ENCODE data around the gene DIS3L2. TPM values are rescaled to one million over a fixed set of nuclear protein-coding genes. Genes with fewer than 3 reads are reported as not detected.
"Not testable (repeated sequence)": the region's sequence is repeated elsewhere in the genome, so short reads cannot be mapped to it uniquely, and the experiment has no call there.

DIS3L2 gene
- polyA plus RNA-seq, 5 donors = 32.6 to 40.9 (median 33.1) TPM

- DNase-seq = no peak
Measured at GRCh38 chr2:232367016-232367415, 405.5 kb downstream of the DIS3L2 start.

- no peak for DNase-seq
Measured at GRCh38 chr2:232367591-232368233, 406.2 kb downstream of the DIS3L2 start.

- no peak for DNase-seq
Measured at GRCh38 chr2:232368311-232368731, 406.8 kb downstream of the DIS3L2 start.

- DNase-seq = no peak
Measured at GRCh38 chr2:232369126-232369951, 407.8 kb downstream of the DIS3L2 start.

GRCh38 chr2:232370007-232370406 lies 408.5 kb downstream of the DIS3L2 start:
- not testable (repeated sequence) for DNase-seq

DNA sequence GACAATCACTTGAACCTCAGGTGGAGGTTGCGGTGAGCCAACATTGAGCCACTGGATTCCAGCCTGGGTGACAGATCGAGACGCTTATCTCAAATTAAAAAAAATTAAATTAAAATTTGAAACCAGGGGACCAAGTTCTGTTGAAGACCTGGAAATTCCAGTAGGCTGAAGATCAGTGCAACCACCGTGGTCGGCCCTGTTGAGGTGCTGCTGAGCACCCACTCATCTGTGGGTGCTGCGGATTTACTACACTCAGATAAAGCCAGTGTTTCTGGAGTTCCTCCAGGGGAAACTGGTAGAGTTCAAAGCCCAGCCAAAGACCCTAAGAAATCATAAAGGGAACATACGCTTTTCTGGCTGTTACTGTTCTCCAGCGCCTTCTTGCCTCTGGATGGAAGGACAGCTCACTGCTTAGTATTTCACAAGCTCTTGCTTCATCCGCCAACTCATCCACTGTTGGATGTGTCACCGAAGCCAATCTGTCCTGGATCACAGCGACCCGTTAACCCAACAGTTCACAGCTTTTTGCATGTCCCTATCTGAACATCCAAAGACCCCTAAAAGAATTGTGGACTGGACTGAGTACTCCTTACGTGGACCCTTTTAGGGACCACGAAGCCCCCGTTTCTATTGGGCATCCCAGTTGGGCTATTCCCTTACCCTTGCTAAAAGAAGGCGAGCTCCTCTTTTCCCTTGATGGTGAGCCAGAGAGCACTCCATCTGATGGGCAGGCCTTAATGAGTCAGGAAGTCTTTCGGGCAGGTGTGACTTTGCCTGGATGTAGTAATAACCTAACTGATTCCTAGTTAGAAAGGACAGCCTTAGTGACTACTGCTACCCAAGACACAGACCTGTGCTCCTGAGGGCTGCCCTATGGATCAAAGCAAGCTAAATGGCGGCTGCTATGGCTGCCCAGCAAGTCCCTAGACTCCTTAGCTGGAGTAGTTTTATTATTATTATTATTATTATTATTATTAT lies 411.0 kb downstream of the DIS3L2 start:
- no peak for DNase-seq

DNA sequence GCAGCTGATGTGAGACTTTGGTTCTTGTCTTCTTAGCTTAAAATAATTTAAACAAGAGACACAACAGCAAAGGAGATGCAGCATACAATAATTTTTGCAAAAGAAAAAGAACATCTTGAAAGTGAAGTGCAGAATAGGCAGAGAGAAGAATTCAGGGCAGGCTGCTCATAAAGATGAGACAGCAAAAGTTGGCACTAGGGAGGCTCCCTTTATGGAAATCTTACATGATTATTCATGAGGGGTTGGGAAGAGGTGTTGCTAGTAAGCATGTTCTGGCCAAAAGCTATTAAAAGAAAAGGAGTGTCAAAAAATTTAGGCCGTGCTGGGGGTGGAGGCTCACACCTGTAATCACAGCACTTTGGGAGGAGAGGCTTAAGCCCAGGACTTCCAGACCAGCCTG lies 412.8 kb downstream of the DIS3L2 start:
- DNase-seq = no peak

DNA sequence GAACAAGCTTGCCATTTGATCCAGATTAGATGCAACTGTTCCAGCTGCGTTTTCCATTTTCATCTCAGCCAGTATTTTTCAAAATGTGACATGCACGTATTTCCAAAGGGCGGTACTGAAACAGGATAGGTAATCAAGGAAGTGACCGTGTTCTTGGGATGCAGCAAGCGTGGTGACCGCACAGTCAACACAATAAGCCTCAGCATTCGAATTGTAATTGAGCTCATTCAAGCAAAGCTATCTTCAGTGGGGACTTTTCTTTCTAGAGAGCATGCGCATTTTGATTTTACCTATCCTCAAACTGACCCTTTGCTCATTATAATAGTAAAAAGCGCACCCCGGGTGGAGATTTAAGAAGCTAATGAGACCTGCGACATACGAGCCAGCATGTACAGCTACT lies 413.7 kb downstream of the DIS3L2 start:
- DNase-seq = no peak

GRCh38 chr2:232376260-232376659 lies 414.7 kb downstream of the DIS3L2 start:
- no peak for DNase-seq

DNA sequence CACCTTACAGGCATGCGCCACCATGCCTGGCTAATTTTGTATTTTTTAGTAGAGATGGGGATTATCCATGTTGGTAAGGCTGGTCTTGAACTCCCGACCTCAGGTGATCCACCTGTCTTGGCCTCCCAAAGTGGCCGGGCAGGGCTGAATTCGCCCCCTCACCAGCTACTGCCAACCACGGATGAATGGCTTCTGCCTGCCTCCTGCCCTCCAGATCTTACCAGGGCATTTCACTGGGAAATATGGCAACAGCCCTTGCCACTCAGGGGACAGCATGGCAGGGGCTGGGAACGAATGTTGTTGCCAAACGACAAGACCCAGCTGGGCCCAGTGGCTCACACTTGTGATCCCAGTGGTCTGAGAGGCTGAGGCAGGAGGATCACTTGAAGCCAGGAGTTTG lies 415.2 kb downstream of the DIS3L2 start:
- DNase-seq = no peak

GRCh38 chr2:232377319-232377718 lies 415.8 kb downstream of the DIS3L2 start:
- no peak for DNase-seq

DNA sequence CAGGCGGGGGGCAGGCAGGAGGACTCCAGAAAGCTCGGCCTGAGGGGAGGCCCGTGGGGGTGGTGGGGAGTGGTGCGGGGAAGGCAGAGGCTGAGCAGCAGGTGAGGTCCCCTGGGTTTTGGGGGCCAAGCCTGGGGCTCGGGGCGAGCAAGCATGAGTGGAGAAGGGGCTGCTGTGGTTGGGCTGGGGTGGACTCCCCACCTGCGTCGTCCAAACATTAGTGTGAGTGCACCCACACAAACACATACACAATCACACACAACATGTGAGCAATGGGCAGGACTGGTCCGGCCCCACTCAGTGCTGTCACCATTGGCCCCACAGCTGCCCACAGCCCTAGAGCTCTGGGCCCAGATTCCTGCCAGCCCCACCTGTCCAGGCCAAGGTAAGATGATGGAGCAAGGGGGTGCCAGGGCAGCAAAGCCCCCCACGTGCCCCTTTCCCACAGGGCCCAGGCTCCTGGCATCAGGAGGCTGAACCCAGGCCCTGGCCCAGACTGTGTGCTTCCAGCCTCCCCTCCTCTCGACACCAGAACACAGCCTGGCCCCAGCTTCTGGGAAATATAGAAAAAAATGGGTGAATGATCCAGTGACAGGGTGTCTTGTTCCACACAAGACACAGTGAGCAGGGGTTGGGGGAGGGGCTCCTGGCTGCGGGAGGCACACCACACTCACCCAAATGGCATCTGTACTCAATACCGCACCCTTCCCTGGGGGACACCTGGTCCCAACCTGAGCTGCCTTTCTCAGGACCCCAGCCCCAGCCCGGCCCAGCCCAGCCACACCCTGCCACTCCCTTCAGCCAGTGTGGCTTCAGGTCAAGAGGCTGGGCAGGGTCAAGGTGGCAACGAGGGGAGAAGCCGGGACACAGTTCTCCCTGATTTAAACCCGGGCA lies 416.6 kb downstream of the DIS3L2 start:
- DNase-seq = no peak

GRCh38 chr2:232378735-232379151 lies 417.2 kb downstream of the DIS3L2 start, which contains the start of gene ALPP:
TSS of gene ALPP (plus strand) at chr2:232378751. CDS start at chr2:232378803, 52 bp downstream.
- DNase-seq = not testable (repeated sequence)

DNA sequence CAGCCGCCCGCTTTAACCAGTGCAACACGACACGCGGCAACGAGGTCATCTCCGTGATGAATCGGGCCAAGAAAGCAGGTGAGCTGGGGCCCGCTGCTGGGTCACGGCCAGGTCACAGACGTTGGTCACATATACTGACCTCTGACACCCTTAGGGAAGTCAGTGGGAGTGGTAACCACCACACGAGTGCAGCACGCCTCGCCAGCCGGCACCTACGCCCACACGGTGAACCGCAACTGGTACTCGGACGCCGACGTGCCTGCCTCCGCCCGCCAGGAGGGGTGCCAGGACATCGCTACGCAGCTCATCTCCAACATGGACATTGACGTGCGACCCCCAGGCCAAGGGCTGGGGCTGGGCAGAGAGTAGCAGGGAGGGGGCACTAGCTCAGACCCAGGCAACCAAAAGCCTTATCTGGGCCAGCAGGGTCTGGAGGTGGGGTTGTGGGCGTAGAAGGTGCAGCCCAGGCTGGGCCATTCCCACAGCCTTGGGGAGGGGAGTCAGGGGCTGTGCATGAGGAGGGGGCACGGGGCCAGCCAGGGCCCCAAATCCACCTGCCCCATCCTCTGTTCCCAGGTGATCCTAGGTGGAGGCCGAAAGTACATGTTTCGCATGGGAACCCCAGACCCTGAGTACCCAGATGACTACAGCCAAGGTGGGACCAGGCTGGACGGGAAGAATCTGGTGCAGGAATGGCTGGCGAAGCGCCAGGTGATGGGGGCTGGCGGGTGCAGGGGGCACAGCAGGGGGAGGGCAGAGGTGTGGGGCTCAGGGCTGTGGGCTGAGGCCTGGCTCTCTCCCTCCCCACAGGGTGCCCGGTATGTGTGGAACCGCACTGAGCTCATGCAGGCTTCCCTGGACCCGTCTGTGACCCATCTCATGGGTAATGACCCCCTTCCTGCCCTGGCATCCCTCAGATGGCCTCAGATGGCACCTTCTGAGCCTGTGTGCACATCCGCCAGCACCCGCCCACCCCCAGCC lies 418.4 kb downstream of the DIS3L2 start:
- DNase-seq = not testable (repeated sequence)

DNA sequence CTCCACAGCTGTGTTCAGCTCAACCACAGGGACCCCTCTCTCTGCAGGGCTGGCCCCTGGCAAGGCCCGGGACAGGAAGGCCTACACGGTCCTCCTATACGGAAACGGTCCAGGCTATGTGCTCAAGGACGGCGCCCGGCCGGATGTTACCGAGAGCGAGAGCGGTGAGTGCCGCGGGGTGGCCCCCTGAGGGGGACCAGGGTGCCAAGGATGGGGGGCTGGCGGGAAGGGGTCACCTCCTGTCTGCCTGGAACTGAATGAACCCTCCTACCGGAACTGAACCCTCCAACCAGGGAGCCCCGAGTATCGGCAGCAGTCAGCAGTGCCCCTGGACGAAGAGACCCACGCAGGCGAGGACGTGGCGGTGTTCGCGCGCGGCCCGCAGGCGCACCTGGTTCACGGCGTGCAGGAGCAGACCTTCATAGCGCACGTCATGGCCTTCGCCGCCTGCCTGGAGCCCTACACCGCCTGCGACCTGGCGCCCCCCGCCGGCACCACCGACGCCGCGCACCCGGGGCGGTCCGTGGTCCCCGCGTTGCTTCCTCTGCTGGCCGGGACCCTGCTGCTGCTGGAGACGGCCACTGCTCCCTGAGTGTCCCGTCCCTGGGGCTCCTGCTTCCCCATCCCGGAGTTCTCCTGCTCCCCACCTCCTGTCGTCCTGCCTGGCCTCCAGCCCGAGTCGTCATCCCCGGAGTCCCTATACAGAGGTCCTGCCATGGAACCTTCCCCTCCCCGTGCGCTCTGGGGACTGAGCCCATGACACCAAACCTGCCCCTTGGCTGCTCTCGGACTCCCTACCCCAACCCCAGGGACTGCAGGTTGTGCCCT lies 419.9 kb downstream of the DIS3L2 start:
- DNase-seq = not testable (repeated sequence)

GRCh38 chr2:232382331-232383225 lies 421.1 kb downstream of the DIS3L2 start:
- no peak for DNase-seq

DNA sequence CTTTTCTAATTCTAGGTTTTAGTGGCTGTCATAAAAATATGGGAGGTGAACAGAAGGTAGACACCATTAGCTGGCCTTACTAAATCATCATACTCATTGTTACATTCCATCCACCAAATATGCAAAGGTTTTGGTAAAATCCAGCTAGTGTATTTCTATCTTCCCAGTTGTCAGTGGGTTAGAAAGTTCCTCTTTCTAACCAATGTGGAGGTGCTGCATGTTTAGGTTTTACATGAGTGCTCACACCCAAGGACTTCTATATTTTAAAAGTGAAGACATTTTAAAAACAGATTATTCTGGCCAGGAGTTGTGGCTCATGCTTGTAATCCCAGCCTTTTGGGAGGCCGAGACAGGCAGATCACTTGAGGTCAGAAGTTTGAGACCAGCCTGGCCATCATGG lies 423.0 kb downstream of the DIS3L2 start:
- no peak for DNase-seq

Measured in right lung (tissue), 5 donors.